Caki2 (cell line): ENCODE data around the gene ZFAND3. TPM values are rescaled to one million over a fixed set of nuclear protein-coding genes. Genes with fewer than 3 reads are reported as not detected.

ENCODE experiments used
- DNase-seq: peaks from one replicate; pipeline ENCODE4 v3.0.0-alpha.2; 2015; ENCODE audit warnings: low read depth
- in situ Hi-C: cut with HindIII; loops from 2 replicates; pipeline ENCODE4 v1.10.0; 2016; ENCODE audit warnings: low sequenced_read_pairs, low pct_unique_long_range_greater_than_20kb, mixed read lengths
- total RNA-seq: library from RNA; depleted of rRNA; stranded (reverse); fragments of >200 nt; shearing (Covaris generic); gene quantifications from 2 replicates; pipeline ENCODE4 v1.2.3, GENCODE V29; 2014; ENCODE audit warnings: low replicate concordance

The ZFAND3 gene
- total RNA-seq, 1 experiment from 2014 or later, result 29.4 TPM

GRCh38 chr6:38067263-38067980 is 247.9 kb downstream of the ZFAND3 start:
- no peak for DNase-seq
- in situ Hi-C loops, result no loop called here

GRCh38 chr6:38068854-38069590 is 249.5 kb downstream of the ZFAND3 start:
- in situ Hi-C loops, result no loop called here
- DNase-seq, result no peak

GRCh38 chr6:38077488-38078030 is 258.0 kb downstream of the ZFAND3 start:
- no peak for DNase-seq
- in situ Hi-C loops, result no loop called here

GRCh38 chr6:38078671-38079070 is 259.1 kb downstream of the ZFAND3 start:
- in situ Hi-C loops, result no loop called here

GRCh38 chr6:38079107-38079506 is 259.6 kb downstream of the ZFAND3 start:
- no peak for DNase-seq
- in situ Hi-C loops, result no loop called here

More at GRCh38 chr6:38078671-38079070, 259.1 kb downstream of the ZFAND3 start:
- no peak for DNase-seq

GRCh38 chr6:38079537-38079936 is 260.0 kb downstream of the ZFAND3 start:
- DNase-seq, result no peak
- in situ Hi-C loops, result no loop called here

GRCh38 chr6:38080360-38080759 is 260.8 kb downstream of the ZFAND3 start:
- in situ Hi-C loops, result no loop called here
- no peak for DNase-seq

GRCh38 chr6:38080889-38081288 is 261.4 kb downstream of the ZFAND3 start:
- in situ Hi-C loops, result no loop called here
- no peak for DNase-seq

- DNase-seq, result no peak
Observed at GRCh38 chr6:38085031-38085430, 265.5 kb downstream of the ZFAND3 start.

GRCh38 chr6:38086346-38086745 is 266.8 kb downstream of the ZFAND3 start:
- in situ Hi-C loops, result no loop called here
- DNase-seq, result no peak

More at GRCh38 chr6:38085031-38085430, 265.5 kb downstream of the ZFAND3 start:
- in situ Hi-C loops, result no loop called here

GRCh38 chr6:38088010-38088409 is 268.5 kb downstream of the ZFAND3 start:
- in situ Hi-C loops, result no loop called here
- no peak for DNase-seq

- no peak for DNase-seq
- in situ Hi-C loops, result no loop called here
Observed at GRCh38 chr6:38088829-38089228, 269.3 kb downstream of the ZFAND3 start.

- DNase-seq, result no peak
- in situ Hi-C loops, result no loop called here
Observed at GRCh38 chr6:38091613-38092012, 272.1 kb downstream of the ZFAND3 start.

- no peak for DNase-seq
- in situ Hi-C loops, result no loop called here
Observed at GRCh38 chr6:38092465-38092864, 272.9 kb downstream of the ZFAND3 start.

GRCh38 chr6:38092964-38093363 is 273.4 kb downstream of the ZFAND3 start:
- no peak for DNase-seq
- in situ Hi-C loops, result no loop called here

GRCh38 chr6:38095054-38095453 is 275.5 kb downstream of the ZFAND3 start:
- in situ Hi-C loops, result no loop called here
- DNase-seq, result no peak

GRCh38 chr6:38099221-38099620 is 279.7 kb downstream of the ZFAND3 start:
- in situ Hi-C loops, result no loop called here
- no peak for DNase-seq

GRCh38 chr6:38100380-38100779 is 280.9 kb downstream of the ZFAND3 start:
- in situ Hi-C loops, result no loop called here
- DNase-seq, result no peak

GRCh38 chr6:38103921-38104320 is 284.4 kb downstream of the ZFAND3 start:
- DNase-seq, result no peak
- in situ Hi-C loops, result no loop called here
